Measurements from ENCODE around the gene TRERF1.

DNA sequence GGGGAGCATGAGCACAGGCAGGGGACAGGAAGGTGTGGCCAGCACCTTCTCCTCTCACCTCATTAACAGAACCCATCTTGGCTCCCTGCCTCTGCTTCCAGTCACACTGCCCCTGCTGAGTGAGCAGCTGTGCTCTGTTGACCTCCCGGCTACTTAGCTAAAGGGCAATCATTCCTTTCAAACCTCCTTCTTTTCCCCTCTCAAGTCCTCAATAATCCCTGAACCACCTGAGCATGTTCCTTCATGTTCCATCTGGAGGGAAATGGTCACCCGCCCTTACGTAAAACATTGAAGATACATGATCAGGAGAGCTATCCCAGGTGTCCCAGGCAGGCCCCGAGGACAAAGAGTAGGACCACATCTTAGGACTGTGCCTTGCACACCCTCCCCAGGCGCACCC is 212.4 kb downstream of the TRERF1 start:
- TF ChIP-seq, protein P1, sequence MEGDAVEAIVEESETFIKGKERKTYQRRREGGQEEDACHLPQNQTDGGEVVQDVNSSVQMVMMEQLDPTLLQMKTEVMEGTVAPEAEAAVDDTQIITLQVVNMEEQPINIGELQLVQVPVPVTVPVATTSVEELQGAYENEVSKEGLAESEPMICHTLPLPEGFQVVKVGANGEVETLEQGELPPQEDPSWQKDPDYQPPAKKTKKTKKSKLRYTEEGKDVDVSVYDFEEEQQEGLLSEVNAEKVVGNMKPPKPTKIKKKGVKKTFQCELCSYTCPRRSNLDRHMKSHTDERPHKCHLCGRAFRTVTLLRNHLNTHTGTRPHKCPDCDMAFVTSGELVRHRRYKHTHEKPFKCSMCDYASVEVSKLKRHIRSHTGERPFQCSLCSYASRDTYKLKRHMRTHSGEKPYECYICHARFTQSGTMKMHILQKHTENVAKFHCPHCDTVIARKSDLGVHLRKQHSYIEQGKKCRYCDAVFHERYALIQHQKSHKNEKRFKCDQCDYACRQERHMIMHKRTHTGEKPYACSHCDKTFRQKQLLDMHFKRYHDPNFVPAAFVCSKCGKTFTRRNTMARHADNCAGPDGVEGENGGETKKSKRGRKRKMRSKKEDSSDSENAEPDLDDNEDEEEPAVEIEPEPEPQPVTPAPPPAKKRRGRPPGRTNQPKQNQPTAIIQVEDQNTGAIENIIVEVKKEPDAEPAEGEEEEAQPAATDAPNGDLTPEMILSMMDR (IDR thresholded peaks at IDR 0.05) = no peak
- no peak for TF ChIP-seq EP300 (IDR thresholded peaks at IDR 0.05)
